SW480 (cell line): ENCODE measurements around the gene RPS15.
"Not testable (repeated sequence)": the region's sequence is repeated elsewhere in the genome, so short reads cannot be mapped to it uniquely, and the experiment has no call there.

Experiments
- DNase-seq: peaks from one replicate; pipeline ENCODE4 v3.0.0-alpha.2; 2016; ENCODE audit warnings: low spot score

Gene RPS15

DNA sequence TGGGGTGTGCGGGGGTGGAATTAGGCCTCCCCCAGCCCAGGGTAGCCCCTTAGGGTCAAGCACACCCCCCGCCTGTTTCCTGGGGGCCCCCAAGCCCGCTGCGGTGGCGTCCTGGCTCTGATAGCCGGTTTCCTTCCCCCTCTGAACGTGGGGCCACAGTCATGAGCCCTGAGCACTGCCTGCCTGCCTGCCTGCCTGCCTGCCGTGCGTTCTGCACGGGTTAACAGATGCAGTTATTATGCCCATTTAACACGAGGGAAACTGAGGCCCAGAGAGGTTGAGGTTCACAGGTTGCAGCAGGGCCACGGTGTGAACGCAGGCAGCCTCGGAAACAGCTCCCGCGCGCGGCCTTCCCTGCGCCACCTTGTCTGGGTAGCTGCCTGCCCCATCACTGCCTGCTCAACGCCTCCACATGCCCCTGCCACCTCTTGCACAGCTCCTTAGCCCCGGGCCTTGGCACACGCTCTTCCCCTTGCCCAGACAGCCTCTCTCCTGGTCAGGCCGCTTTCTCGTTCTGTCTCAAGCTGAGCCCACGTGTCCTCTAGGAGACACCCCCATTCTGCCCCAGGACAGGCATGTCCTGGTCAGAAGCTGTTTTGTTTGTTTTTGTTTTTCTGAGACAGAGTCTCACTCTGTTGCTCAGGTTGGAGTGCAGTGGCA is 35.7 kb upstream of the RPS15 start:
- no peak for DNase-seq

DNA sequence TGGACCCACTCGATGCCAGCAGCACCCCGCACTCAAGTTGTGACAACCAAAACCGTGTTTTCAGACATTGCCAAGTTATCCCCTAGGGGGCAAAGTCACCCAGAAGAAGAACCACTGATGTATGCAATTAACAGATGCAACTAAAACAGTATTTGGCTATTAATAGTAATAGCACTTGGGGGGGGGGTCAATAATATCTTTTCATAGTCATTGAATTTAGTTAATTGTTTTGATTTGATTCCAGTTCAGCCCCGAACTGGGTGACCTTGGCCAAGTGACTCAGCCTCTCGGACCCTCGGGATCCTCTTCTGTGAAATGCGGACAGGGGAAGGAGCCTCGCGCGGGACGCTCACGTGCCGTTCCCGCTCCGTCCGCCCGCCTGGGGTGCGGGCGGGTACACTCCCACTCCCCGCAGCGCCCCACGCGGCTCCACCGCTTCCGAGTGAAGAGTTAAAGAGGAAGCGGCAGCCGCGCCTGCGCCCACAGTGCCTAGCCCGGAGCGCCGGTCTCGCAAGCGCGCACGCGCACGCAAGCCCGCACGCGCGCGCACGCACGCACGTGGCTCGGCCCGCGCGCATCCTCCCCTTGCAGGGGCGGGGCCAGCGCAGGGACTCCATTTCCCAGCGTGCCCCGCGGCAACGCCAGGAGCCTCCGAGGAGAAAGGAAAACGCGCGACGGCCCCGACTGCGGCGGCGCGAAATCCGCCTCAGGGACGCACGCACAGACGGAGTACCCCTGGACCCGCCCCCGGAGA is 31.2 kb upstream of the RPS15 start:
- peak; percentile 87 for DNase-seq

DNA sequence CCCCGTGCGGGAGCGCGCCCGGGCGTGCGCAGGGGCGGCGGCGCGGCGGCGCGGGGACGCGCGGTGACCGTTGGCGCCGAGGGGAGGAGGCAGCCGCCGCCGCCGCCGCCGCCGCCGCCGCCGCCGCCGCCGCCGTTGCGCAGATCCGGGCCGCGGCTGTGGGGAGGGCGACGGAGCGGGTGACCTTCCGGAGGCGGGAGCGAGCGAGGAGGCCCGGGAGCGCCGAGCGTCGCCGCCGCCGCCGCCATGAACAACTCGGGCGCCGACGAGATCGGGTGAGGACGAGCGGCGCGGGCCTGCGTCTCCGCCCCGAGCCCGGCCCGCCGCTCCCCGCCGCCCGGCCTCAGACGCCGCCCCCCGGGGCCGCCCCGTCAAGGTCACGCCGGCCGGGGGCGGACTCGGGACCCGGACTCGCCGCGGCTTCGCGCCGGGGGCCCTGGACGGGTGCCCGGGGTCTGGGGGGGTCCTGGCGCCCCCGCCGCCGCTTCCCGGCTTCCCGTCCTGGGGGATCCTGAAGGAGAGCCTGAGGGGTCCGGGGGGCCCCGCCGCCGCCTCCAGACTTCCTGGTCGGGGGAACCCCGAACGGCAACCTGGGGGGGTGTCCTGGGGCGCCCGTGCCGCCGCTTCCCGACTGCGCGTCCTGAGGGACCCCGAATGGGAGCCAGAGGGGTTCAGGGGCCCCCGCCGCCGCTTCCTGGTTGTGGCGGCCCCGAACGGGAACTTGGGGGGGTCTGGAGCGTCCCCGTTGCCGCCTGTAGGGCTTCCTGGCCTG is 30.5 kb upstream of the RPS15 start, which contains the start of gene DAZAP1:
DAZAP1 (plus strand) TSS at position 59 of the 772 bp plus-strand sequence; CDS start at position 247, 188 bp downstream.
- DNase-seq: no peak

DNA sequence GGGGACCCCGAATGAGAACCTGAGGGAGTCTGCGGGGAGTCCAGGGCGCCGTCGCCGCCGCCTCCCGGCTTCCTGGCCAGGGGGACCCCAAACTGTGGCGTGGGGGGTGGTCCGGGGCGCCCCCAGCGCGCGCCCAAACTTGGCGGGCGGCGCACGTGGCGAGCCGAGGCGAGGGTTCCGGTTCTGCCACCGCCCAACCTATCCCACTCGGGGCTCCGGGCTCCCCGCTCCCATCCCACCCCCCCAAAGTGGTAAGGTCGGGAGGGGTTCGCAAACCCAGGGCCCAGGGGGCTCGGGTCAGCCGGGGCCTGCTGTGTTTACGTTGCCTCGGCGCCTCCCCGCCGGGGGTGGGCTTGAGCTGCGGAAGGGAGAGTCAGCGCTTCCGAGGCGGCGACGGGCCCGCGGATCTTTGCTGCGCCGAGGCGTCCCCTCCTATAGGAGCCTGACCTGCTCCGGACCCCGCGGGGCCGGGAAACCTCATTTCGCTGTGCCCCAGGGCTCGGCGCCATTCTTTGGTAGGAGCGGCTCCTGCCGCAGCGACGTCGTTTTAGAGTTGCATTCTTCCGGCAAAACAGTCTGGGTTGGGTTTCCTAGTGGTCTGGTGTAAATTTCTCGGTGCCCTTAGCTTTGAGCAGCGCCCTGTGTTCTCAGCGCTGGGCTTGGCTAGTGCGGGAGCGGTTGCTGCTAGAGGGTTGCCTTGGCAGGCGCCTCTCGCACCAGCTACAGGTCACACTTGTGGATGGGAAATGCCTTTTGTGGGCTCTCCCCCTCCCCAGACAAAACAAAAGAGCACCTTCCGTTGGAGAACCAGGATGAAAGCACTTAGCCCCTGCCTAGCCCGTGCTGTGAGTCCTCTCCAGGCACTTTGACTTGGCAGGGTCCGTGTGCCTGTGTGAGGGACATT is 29.6 kb upstream of the RPS15 start:
- no peak for DNase-seq

DNA sequence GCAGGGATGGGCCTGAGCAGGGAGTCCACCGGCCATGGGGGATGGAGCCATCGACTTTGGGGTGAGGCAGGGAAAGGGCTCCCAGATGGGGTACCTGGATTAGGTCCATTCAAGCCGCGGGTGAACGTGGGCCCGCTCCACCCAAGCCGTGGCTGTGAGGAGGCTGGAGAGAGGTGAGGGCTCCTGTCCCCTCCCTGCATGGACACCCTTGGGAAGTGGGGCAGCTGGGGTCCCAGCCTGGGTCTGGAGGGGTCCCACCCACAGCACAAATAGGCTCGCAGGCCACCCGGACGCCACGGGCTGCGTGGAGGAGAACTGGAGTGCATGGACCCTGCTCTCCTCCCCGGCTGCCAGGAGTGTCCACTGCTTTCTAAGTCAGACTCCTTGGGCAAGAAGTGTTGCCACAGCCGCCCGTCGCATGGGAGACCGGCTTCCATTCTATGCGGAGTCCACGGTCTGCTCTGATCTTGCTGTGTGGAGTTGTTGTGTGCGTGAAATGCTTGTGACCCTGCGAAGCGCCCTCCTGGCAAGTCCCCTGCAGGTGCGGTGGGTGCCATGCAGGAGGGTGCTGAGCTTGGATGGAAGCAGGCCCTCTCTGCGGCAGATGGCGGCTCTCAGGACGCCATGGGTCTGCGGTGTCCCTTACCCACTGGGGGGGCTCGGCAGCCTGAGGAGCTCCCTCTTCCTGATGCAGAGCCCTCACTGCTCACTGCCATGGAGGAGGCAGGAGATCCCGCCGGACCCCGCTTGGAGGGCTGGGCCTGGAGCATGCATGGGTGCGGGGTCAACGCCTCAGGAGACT is 28.8 kb upstream of the RPS15 start:
- no peak for DNase-seq

DNA sequence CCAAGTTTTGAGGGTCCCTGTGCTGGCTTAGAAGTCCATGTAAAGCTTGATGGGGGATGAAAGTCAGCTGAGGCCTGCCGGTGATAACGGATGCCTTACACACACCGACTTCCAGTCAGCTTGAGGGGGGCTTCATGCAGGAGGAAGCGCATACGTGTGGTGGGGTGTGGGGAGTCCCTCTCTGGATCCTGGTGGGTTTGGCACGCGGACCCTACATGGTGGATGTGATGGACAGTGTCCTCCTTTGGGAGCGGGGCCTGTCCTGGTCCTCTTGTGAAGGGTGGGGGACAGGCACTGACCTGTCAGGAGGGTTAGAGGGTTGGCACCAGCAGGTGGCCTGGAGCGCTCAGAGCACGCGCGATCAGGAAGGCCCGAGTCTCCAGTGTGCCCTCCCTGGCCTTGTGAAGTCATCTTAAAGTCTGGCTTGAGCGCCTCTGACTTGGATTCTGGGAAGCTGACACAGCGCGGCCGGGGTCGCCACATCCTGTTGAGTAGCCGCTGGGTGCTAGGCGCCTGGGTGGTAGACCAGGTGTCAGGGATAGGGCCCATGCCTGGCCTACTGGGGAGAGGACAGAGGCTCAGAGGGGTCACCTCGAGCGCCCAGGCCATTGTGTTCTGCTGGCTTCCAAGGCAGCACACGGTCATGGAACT is 27.9 kb upstream of the RPS15 start:
- no peak for DNase-seq

DNA sequence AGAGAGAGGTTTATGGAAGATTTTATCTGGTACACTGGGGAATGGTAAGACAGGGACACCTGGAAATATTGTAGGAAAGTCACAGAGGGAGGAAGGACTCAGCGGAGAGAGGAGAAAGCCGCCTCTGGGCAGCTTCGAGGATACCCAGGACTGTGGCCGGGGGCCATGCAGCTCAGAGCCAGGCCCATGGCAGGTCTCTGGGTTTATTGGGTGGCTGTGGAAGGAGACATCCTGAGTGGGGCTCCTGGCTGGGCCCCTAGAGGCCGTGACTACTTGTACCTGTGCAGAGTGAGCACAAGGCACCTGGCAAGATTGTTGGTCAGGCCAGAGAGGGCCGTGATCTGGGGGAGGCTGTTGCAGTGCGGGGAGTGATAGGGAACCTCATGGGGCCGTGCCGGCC is 27.4 kb upstream of the RPS15 start:
- DNase-seq: no peak

DNA sequence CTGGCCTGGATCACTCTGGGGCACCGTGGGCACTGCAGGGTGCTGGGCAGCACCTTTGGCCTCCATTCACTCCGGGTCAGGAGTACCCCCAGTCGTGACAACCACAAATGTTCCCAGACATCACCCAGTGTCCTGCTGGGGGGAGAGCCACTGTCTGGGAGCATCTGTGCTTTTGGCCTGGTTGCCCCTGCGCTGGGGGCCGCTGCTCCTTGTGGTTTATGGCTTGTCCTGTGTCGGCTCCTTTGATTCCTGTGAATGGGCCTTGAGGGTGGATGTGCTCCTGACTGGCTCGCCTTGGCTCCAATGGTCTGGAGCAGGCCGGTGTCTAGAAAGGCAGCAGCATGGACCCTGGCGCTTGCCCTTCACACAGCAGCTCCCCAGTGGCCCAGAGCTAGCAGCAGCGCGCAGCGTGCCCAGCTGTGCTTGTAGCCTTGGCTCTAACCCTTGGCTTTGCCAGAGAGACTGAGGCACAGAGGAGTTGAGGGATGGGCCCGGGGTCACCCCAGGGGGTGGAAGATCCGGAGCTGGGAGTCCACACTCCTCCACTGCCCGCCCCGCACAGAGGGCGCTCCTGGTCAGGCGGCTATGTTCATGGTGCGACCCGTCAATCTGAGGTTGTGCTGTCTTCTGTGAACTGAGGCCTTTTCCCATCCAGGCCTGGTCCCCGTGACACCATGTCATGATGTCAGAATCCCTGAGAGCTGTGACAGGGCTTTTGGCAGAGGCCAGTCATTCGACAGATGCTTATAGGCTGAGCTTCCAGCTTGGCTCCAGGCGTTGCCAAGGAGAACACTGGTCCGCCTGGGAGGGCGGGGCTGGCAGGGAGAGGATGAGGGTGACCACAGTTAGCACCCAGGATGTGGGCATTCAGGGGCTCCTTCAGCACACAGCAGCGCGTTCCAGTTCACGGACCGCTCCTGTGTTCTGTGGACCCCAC is 26.7 kb upstream of the RPS15 start:
- no peak for DNase-seq

DNA sequence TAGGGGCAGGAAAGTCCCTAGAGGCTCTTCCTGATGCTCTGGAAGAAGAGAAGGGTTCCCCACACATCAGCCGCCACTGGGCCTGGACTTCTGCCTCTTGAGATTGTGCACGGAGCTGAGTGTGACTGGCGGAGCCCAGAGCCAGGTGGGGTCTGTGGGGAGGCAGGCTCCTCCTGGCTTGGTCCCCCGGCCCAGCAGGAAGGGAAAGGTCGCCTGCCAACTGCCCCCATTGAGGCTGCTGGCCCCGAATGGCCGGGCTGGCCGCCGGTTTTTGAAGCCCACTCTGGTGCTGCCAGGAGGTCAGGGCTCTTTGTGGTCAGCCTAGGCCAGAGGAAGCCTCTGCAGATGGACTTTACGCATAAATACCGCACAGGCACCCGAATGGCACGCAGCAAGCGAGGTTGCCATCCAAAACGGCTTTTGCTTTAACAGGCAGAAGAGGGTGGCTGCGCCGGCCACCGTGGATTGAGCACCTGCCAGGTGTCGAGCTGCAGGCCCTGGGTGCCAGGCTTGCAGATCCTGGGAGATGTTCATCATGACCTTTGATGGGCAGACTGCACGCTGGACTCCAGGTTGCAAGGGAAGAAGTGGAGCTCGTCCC is 25.8 kb upstream of the RPS15 start:
- no peak for DNase-seq

DNA sequence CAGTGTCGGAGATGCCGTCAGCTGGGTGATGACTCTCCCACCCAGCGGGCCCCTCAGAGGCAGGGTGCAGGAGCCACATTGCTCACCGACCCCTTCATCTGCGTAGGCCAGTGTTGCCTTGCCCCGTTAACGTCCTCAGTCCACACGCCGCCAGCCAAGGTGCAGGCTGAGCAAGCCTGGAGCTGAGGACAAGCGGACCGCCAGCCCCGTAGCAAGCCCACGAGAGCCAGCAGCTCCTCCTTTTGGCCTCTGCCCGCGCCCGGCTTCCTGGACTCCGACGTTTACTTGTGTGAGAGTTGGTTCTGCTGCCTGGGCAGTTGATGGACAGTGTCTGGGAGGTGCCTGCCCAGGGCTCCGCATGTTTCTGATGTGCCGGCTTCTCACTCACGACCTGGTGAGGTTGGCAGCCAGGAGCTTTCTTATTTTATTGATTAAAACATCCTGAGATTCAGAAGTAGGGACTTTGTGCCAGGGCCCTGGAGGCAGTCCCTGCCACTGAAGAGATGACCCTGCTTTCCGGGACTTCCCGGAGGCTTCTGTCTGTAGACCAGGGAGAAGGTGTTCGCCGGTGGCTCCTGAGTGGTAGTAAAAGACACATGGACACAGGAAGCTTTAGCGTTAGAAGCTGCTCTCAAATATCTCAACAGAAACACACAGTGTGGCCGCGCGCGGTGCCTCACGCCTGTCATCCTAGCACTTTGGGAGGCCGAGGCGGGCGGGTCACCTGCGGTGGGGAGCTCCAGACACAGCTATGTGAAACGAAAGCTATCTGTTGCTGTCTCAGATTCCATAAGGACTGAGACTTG is 25.0 kb upstream of the RPS15 start:
- DNase-seq: no peak

DNA sequence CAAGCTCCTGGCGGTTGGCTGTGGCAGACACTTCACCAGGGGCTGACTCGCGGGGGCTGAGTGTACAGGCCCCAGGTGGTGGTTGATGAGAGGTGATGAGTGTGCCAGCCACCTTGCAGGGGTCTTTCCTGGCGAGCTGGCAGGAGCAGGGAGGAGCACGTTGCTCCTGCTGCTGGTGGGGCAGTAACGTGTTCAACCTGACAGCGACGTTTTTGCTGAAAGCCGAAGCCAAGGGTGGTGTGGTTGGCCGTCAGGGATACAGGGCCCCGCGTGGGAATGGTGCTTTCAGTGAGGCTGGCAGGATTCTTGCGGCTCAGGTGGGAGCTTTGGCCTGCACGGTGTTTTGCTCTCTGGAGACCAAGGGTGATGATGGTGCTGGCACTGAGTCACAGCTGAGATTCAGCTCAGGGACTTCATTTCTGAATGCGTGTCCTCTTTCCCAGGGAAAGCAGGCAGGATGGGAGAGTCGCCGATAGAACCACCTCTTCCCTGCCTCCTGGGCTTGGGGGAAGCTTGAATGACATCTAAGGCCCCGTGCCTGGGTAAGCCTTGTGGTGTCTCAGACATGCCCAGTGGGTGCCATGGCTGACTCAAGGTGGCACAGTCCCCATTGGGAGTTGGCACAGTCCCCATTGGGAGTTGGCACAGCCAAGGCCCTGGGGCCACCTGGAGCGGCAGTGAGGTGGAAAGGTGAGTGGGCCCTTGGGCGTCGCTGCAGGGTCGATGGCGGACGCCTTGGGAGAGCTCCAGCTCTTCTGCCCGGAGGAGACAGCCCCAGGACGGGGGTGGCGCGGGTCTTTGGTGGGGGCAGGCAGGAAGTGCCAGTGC is 22.0 kb upstream of the RPS15 start:
- no peak for DNase-seq

DNA sequence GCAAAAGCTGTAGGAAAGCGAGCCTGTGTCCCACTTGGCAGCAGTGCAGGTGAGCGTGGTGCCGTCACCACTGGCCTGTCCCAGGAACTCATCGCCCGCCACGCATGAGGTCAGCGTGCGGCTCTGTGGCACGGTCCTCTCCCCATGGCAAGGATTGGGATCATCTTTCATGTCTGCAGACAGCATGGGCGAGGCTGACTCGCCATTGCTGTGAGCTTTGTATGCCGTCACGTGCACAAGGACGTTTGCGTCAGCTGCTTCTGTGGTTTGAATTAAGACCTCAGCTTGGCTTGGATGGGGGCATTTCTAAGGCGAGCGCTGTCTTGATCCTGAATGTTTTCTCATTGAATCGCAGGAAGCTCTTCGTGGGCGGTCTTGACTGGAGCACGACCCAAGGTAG is 21.1 kb upstream of the RPS15 start:
- DNase-seq: no peak

DNA sequence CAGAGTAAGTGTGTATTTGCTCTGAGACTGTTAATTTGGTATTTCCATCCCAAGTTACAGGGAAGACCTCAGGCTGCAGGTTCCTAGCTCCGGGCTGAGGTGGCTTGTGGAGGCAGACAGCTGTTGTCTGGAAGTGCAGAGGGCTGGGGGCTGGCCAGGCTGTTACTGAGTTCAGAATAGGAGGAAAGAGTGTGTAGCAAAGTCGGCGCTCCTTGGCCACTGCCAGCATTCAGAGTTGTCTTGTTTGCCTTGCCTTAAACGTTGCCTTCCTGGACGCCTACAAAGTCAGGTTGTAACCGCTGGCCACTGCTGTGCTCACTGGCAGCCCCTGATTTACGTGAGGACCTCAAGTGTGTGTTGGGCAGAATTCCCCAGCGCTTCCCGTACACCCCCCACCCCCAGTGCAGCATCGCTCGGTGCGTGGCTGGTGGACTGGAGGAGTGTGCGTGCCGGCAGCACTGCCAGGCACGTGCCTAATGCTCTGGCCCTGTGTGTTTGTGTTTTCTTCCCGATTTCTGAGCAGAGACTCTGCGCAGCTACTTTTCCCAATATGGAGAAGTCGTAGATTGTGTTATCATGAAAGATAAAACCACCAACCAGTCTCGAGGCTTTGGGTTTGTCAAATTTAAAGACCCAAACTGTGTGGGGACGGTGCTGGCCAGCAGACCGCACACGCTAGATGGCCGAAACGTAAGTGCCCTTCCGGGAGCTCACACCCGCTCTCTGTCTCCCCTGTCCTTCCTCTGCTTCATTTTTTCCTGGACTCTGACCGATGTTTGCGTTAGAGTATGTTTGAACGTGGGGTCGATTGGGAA is 20.3 kb upstream of the RPS15 start:
- DNase-seq: no peak

DNA sequence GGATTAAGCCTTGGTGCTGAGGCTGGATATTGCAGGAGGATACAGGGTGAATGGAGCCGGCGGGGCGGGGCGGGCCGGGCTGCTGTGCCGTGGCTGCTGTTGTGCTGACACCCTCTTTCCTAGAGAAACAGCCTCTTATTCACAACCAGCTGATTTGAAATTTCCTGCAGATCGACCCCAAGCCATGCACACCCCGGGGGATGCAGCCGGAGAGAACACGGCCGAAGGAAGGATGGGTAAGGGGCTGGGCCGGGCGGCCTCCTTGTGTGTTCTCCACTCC is 19.8 kb upstream of the RPS15 start:
- DNase-seq: no peak

DNA sequence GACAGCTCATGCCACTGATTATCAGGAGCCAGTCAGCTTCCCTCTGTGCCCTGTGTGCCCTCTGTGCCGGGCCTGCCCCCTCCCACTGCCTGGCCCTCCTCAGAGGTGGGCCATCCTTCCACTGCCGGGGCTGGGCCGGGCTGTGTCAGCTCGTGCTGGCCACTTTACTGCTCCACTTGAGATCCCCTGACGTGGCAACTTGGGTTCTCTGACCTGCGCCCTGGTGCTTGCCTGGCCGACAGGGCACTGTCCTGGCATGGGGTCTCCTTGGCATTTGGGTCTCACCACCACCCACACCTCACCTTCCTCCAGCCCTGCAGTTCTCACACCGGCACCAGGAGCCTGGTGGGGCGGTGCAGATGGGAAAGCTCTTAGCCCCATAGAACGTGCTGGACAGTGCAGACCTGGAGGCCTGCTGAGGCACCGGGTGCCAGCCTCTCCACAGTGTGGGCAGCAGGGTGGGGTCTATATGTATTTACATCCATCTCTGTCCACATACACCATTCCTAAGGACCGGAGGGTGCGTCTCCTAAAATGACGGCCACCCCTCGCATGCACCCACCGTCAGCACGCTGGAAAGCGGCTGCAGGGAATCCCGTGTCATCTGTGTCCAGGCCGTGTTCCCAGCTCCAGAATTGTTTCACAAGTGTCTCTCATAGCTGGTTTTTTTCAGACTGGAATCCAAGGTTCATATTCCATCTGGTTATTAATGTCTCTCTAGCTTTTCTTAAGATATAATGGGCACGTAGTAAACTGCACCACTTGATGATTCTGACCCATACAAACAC is 19.1 kb upstream of the RPS15 start:
- DNase-seq: no peak

DNA sequence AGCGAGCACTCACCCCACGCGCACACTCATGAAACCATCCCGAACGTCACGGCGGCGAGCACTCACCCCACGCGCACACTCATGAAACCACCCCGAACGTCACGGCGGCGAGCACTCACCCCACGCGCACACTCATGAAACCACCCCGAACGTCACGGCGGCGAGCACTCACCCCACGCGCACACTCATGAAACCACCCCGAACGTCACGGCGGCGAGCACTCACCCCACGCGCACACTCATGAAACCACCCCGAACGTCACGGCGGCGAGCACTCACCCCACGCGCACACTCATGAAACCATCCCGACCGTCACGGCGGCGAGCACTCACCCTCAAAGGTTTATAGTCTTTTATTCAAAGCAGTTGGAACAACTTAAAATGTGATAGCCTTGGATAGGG is 18.1 kb upstream of the RPS15 start:
- DNase-seq: not testable (repeated sequence)
